NCI-H2196 (cell line): ENCODE data around the gene FAM219A.

Experiments used
- DNase-seq: peaks from one replicate; lab custom pipeline; 2025; ENCODE audit not compliant: unreplicated experiment; lab: John Stamatoyannopoulos, UW

Gene FAM219A

GRCh38 chr9:34458013-34458958 is at the start of gene FAM219A, which contains the start of gene DNAI1:
TSS of gene FAM219A (minus strand) at chr9:34458570. CDS start at chr9:34458263, 307 bp downstream.
TSS of gene DNAI1 (plus strand) at chr9:34458805. CDS start at chr9:34459006, 201 bp downstream.
- DNase-seq = peak; percentile 98

GRCh38 chr9:34507966-34508365 is 49.6 kb upstream of the FAM219A start:
- no peak for DNase-seq

- DNase-seq = no peak
These were observed 49.2 kb upstream of the FAM219A start for GRCh38 chr9:34507556-34507955.

- no peak for DNase-seq
These were observed 48.3 kb upstream of the FAM219A start for GRCh38 chr9:34506623-34507022.

GRCh38 chr9:34505370-34506120 is 47.2 kb upstream of the FAM219A start:
- no peak for DNase-seq

GRCh38 chr9:34503406-34503805 is 45.0 kb upstream of the FAM219A start:
- DNase-seq = no peak

- DNase-seq = peak; percentile 52
These were observed 44.5 kb upstream of the FAM219A start for GRCh38 chr9:34502891-34503290.

- no peak for DNase-seq
These were observed 44.1 kb upstream of the FAM219A start for GRCh38 chr9:34502471-34502870.

GRCh38 chr9:34501889-34502425 is 43.6 kb upstream of the FAM219A start:
- DNase-seq = peak; percentile 76

- no peak for DNase-seq
These were observed 43.0 kb upstream of the FAM219A start for GRCh38 chr9:34501372-34501771.

GRCh38 chr9:34500623-34501267 is 42.4 kb upstream of the FAM219A start:
- DNase-seq = peak; percentile 61

- DNase-seq = no peak
These were observed 40.7 kb upstream of the FAM219A start for GRCh38 chr9:34499076-34499475.

GRCh38 chr9:34498553-34498952 is 40.2 kb upstream of the FAM219A start:
- no peak for DNase-seq

- DNase-seq = no peak
These were observed 37.9 kb upstream of the FAM219A start for GRCh38 chr9:34496149-34496712.

- no peak for DNase-seq
These were observed 35.7 kb upstream of the FAM219A start for GRCh38 chr9:34493972-34494535.

- no peak for DNase-seq
These were observed 33.7 kb upstream of the FAM219A start for GRCh38 chr9:34492051-34492450.

- no peak for DNase-seq
These were observed 33.2 kb upstream of the FAM219A start for GRCh38 chr9:34491596-34491995.

- DNase-seq = no peak
These were observed 32.4 kb upstream of the FAM219A start for GRCh38 chr9:34490760-34491159.

- no peak for DNase-seq
These were observed 32.0 kb upstream of the FAM219A start for GRCh38 chr9:34490360-34490759.

- no peak for DNase-seq
These were observed 28.2 kb upstream of the FAM219A start for GRCh38 chr9:34486572-34486971.
